Hematopoietic multipotent progenitor cell treated with erythropoietin and hydrocortisone succinate and interleukin-3 and kit ligand, for 8 days (in vitro differentiated cells): ENCODE data around the gene HBM.
"Not testable (repeated sequence)": the region's sequence is repeated elsewhere in the genome, so short reads cannot be mapped to it uniquely, and the experiment has no call there.

ENCODE experiments used
- DNase-seq: peaks from one replicate; pipeline ENCODE4 v3.0.0-alpha.2; 2015

Gene HBM

DNA sequence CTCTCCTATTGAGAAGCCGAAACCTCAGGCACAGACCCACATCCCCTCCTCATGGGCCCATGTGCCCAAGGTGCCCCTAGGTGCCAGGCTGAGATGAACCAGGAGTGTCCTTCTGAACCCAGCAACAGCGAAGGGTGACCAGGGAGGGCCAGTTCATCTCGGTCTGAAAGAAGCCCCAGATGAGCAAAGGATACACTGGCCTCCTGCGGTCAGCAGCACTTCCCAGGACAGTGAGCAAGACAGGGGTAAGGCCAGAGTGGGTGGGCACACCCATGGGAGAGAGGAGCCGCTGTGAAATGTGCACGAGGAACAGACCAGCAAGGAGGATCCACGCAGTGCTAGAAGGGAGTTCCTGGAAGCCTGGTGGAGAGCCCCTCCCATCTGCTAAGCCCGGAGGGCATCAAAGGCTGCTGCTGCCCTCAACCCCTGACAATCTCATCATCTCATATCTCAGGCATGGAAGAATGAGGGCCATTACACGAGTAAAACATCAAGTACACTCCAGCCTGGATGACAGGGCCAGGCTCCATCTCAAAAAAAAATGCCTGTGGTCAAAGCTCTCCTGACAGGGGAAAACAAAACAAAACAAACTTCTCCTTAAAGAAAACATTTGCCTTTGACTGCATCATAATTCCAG lies 16.6 kb upstream of the HBM start:
- DNase-seq = peak; percentile 41

DNA sequence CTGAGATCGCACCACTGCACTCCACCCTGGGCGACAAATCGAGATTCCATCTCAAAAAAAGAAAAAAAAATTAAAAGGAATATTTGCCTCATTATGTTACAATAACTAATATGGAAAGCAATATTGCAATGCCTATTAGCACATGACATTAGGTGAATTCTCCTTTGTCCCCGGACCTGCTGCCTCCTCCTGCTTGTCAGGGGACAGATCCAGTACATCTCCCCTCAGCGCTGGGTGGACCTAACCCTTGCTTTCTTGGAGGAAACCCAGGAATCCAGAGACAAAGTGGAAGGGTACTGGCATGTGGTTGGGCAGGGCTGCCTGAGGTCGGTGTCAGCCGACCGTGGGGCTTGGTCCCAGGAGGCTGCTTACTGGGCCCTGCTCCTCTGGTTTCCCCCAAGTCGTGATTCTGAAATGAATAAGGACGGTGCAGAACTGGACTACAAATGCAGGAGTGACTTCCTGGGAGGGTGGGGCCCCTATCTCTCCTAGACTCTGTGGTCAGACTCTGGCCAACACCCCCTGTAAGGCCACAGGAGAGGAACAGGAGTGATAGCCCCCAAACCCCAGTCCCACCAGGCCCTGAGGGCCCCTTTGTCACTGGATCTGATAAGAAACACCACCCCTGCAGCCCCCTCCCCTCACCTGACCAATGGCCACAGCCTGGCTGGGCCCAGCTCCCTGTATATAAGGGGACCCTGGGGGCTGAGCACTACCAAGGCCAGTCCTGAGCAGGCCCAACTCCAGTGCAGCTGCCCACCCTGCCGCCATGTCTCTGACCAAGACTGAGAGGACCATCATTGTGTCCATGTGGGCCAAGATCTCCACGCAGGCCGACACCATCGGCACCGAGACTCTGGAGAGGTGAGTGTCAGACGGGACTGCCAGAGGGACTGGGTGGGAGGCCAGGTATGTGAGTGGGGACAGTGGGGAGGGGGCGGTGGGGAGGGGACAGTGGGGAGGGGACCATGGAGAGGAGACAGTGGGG lies 13.3 kb upstream of the HBM start, which contains the start of gene HBZ:
Gene HBZ (plus strand): TSS at position 504 of the 988 bp plus-strand sequence. CDS start 266 bp downstream, at position 770.
- no peak for DNase-seq

DNA sequence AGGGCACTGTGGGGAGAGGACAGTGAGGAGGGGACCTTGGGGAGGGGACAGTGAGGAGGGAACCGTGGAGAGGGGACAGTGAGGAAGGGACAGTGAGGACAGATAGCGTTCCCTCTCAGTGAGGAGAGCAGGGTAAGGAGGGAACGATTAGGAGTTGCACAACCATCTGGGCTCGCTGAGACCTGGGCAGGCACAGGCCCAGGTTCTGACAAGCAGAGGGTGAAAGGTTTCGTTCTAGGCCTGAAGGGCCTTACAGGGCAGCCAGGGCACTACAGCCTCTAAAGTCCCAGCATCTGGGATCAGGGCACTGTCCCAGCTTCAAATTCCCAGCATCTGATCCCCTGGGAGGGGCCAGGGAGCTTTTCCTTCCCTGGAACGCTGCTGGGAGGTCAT lies 12.7 kb upstream of the HBM start:
- DNase-seq = not testable (repeated sequence)

DNA sequence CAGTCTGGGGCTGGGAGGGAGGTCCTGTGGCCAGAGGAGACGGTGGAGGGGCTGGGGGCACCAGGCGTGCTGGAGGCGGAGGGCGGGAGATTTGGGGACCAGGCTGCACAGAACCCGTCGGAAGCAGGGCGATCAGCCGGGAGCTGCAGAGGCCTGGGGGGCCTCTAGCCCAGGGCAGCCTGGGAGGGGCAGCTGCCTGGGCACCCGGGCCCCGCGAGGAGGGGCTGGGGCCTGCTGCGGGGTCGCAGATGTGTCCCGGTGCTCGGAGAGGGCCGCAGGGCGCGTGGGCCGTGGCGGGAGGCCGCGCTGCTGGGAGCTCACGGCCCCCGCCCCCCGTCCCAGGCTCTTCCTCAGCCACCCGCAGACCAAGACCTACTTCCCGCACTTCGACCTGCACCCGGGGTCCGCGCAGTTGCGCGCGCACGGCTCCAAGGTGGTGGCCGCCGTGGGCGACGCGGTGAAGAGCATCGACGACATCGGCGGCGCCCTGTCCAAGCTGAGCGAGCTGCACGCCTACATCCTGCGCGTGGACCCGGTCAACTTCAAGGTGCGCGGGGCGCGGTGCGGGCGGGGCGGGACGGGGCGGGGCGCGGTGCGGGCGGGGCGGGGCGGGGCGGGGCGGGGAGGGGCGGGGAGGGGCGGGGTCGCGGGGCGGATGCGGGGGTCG lies 12.1 kb upstream of the HBM start:
- not testable (repeated sequence) for DNase-seq

DNA sequence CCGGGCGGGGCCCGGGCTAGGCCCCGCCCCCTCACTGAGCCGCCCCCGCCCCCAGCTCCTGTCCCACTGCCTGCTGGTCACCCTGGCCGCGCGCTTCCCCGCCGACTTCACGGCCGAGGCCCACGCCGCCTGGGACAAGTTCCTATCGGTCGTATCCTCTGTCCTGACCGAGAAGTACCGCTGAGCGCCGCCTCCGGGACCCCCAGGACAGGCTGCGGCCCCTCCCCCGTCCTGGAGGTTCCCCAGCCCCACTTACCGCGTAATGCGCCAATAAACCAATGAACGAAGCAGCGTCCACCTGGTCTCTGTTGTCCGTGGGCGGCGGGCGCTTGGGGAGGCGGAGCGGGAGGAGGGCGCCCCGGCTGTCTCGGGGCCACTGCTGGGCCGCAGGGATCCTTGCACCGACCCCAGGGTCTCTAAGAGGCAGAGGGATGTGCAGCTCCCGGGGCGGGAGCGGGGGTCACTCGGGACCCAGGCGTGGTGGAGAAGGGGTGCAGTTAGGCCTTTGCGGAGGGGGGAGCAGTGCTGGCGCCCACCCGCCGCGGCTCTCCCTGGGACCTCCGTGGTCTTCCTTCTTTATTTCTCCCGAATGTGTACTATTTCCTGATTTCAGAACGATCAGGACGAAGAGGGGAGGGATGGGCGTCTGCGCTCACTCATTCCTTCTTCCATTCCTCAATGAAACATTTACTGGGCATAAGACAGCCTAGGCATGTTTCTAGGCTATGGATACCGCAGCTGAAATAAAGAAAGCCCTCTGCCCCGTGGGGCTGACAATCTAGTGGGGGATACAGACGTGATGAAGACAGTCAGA lies 11.4 kb upstream of the HBM start:
- DNase-seq = no peak

DNA sequence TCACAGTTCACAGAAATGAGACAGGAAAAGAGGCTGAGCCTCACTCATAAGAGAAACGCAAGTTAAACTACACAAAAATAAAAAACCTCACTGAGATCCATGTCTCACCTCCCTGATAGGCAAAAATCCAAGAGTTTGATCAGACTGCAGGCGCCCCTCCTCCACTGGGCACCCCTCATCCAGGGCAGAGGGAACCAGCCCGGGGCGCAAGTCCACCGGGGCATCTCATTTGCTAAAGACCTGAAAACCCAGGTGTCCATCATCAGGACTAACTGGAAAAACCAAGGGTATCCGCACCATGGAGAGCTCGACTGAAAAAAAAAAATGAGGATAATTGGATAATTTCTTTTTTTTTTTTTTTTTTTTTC lies 10.8 kb upstream of the HBM start:
- no peak for DNase-seq

DNA sequence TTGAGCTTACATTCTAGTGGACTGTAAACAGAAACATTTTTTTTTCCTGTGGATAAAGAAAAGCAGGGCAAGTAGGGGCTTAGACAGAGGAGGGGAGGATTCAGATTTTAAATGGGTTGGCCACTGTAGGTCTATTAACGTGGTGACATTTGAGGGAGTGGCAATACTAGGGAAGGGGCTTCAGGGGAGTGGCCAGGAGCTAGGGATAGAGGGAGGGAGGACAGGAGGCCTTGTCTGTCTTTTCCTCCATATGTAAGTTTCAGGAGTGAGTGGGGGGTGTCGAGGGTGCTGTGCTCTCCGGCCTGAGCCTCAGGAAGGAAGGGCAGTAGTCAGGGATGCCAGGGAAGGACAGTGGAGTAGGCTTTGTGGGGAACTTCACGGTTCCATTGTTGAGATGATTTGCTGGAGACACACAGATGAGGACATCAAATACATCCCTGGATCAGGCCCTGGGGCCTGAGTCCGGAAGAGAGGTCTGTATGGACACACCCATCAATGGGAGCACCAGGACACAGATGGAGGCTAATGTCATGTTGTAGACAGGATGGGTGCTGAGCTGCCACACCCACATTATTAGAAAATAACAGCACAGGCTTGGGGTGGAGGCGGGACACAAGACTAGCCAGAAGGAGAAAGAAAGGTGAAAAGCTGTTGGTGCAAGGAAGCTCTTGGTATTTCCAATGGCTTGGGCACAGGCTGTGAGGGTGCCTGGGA lies 6.5 kb upstream of the HBM start:
- no peak for DNase-seq

DNA sequence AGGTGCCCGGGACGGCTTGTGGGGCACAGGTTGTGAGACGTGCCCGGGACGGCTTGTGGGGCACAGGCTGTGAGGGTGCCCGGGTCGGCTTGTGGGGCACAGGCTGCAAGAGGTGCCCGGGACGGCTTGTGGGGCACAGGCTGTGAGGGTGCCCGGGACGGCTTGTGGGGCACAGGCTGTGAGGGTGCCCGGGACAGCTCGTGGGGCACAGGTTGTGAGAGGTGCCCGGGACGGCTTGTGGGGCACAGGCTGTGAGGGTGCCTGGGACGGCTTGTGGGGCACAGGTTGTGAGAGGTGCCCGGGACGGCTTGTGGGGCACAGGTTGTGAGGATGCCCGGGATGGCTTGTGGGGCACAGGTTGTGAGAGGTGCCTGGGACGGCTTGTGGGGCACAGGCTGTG lies 5.5 kb upstream of the HBM start:
- not testable (repeated sequence) for DNase-seq

DNA sequence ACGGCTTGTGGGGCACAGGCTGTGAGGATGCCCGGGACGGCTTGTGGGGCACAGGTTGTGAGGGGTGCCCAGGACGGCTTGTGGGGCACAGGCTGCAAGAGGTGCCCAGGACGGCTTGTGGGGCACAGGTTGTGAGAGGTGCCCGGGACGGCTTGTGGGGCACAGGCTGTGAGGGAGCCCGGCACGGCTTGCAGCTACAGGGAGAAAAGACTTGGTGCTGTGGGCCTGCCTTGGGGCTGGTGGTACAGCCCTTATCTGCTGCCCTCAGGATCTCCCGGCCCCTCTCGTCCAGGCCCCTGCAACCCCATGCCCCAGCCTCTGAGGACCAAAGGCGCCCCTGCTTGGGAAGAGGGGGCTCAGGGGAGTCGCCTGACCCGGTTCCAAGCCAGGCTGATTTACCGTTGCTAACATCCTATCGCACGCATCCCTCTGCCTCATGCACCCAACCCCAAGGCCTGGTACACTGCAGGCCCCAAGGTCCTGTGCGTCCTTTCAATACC lies 5.0 kb upstream of the HBM start:
- no peak for DNase-seq

DNA sequence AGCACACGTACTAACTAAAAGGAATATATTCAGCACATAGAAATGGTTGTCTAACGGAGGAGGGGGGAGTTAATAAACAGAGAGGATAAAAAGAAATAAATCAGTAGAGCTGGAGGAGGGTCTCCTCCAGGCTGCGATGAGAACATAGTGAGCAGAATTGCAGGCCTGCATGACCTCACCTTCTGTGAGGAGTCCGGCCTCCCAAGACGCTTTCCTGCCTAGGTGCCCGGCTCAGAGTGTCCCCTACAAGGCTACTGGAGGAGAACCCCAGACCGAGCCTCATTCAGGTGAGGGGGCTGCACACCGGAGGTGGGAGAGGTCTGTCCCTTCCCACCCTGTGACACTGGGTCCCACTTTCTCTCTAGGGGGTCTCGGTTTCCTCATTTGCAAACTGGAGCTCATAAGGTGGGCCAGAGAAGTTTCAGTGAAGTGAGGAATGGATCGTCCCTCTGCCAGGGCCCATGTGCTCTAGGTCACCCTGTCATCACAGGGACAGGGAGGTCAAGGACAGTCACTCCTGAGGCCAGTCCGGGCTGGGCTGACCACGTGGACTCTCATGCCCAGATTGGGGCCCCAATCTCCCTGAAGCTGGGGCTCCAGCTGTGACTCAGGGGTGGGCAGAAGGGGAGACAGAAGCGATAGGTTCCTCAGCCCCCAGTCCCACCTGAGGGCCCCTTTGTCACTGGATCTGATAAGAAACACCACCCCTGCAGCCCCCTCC lies 3.3 kb upstream of the HBM start:
- DNase-seq = no peak

DNA sequence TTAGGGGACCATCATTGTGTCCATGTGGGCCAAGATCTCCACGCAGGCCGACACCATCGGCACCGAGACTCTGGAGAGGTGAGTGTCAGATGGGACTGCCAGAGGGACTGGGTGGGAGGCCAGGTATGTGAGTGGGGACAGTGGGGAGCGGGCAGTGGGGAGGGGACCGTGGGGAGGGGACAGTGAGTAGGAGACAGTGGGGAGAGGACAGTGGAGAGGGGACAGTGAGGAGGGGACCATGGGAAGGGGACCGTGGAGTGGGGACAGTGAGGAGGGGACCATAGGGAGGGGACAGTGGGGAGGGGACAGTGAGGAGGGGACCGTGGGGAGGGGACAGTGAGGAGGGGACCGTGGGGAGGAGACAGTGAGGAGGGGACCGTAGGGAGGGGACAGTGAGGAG lies 2.6 kb upstream of the HBM start:
- not testable (repeated sequence) for DNase-seq

DNA sequence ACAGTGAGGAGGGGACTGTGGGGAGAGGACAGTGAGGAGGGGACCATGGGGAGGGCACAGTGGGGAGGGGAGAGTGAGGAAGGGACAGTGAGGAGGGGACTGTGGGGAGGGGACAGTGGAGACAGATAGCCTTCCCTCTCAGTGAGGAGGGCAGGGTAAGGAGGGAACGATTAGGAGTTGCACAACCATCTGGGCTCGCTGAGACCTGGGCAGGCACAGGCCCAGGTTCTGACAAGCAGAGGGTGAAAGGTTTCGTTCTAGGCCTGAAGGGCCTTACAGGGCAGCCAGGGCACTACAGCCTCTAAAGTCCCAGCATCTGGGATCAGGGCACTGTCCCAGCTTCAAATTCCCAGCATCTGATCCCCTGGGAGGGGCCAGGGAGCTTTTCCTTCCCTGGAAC lies 2.1 kb upstream of the HBM start:
- not testable (repeated sequence) for DNase-seq

DNA sequence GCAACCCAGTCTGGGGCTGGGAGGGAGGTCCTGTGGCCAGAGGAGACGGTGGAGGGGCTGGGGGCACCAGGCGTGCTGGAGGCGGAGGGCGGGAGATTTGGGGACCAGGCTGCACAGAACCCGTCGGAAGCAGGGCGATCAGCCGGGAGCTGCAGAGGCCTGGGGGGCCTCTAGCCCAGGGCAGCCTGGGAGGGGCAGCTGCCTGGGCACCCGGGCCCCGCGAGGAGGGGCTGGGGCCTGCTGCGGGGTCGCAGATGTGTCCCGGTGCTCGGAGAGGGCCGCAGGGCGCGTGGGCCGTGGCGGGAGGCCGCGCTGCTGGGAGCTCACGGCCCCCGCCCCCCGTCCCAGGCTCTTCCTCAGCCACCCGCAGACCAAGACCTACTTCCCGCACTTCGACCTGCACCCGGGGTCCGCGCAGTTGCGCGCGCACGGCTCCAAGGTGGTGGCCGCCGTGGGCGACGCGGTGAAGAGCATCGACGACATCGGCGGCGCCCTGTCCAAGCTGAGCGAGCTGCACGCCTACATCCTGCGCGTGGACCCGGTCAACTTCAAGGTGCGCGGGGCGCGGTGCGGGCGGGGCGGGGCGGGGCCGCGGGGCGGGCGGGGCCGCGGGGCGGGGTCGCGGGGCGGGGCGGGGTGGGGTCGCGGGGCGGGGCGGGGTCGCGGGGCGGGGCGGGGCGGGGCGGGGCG lies 1.5 kb upstream of the HBM start:
- not testable (repeated sequence) for DNase-seq

DNA sequence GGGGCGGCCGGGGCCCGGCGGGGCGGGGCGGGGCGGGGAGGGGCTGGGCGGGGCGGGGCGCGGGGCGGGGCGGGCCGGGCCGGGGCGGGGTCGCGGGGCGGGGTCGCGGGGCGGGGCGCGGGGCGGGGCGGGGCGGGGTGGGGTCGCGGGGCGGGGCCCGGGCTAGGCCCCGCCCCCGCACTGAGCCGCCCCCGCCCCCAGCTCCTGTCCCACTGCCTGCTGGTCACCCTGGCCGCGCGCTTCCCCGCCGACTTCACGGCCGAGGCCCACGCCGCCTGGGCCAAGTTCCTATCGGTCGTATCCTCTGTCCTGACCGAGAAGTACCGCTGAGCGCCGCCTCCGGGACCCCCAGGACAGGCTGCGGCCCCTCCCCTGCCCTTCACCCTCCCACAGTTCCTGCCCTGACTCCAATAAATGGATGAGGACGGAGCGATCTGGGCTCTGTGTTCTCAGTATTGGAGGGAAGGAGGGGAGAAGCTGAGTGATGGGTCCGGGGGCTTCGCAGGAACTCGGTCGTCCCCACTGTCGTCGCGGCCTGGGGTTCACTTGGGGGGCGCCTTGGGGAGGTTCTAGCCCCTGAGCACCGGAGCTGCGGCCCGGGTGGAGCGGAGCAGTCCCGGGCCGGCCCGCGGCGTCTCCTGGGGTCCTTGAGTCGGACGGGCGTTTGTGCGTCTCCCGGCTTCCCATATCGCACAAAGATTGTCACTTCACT lies 795 bp upstream of the HBM start:
- DNase-seq = no peak

DNA sequence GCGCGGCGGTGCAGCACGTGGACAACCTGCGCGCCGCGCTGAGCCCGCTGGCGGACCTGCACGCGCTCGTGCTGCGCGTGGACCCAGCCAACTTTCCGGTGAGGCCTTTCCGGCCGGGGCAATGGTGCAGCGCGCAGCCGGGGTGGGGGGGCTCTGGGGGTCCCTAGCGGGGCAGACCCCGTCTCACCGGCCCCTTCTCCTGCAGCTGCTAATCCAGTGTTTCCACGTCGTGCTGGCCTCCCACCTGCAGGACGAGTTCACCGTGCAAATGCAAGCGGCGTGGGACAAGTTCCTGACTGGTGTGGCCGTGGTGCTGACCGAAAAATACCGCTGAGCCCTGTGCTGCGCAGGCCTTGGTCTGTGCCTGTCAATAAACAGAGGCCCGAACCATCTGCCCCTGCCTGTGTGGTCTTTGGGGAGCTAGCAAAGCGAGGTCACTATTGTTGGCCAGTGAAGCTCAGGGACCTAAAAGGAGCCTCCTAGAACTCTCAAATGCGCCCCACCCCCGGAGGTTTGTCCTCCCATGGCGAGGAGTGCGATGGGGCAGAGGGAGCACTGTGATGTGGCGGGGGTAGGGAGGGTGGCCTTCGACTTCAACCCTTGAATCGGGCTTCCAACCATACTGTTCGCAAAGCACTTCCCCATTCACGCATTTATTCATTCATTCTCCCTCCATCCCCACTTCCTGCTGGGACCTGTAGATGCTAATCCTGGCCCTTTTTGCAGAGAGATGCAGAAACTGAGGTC lies 770 bp downstream of the HBM start:
- DNase-seq = no peak

DNA sequence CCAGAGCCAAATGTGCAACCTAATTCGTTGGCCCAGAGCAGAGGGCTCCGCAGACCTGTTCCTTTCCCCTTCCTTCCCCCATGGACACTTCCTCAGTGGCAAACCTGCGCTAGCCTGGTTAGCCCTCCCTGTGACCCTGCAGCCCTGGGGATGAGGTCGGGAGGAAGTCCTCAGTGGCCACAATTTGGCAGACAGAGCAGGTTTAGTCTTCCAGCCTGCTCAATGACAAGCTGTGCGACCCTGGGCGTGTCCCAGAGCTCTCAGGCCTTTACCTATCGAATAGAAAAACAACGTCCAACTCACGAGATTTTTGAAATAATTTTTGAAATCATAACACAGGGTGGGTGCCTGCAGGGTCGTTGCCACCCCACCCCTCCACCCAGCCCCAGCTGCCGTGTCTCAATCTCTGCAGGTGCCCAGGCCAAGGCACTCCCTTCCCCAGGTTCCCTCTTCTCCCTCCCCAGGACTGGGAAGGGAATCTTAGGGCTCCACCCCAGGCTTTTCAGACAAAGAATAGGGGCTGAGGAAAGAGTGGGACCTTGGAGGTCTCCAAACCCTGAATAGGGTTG lies 1.4 kb downstream of the HBM start:
- no peak for DNase-seq

DNA sequence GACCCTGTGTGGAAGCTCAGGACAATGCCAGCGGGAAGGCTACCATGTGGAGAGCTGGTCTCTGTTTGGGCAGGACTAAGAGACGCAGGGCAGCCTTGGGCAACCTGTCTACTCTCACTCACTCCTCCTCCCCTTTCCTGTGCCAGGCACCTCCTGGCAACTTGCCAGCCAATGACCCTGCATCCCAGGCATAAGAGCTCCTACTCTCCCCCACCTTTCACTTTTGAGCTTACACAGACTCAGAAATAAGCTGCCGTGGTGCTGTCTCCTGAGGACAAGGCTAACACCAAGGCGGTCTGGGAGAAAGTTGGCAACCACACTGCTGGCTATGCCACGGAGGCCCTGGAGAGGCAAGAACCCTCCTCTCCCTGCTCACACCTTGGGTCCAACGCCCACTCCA lies 2.6 kb downstream of the HBM start:
- peak; percentile 58 for DNase-seq

DNA sequence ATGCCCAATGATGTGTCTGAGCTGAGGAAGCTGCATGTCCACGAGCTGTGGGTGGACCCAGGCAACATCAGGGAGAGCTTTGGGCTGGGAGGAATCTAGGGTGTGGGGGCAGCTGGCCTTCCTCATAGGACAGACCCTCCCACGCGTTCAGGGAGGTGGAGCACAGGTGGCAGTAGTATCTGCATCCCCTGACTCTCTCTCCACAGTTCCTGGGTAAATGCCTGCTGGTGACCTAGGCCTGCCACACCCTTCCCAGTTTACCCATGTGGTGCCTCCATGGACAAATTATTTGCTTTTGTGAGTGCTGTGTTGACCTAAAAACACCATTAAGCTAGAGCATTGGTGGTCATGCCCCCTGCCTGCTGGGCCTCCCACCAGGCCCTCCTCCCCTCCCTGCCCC lies 3.2 kb downstream of the HBM start:
- no peak for DNase-seq

DNA sequence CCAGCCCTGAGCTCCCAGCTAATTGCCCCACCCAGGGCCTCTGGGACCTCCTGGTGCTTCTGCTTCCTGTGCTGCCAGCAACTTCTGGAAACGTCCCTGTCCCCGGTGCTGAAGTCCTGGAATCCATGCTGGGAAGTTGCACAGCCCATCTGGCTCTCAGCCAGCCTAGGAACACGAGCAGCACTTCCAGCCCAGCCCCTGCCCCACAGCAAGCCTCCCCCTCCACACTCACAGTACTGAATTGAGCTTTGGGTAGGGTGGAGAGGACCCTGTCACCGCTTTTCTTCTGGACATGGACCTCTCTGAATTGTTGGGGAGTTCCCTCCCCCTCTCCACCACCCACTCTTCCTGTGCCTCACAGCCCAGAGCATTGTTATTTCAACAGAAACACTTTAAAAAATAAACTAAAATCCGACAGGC lies 4.3 kb downstream of the HBM start:
- peak; percentile 59 for DNase-seq
